ENCODE results near the gene CYP20A1.
"Not testable (repeated sequence)": the region's sequence is repeated elsewhere in the genome, so short reads cannot be mapped to it uniquely, and the experiment has no call there.

CYP20A1 gene, protein sequence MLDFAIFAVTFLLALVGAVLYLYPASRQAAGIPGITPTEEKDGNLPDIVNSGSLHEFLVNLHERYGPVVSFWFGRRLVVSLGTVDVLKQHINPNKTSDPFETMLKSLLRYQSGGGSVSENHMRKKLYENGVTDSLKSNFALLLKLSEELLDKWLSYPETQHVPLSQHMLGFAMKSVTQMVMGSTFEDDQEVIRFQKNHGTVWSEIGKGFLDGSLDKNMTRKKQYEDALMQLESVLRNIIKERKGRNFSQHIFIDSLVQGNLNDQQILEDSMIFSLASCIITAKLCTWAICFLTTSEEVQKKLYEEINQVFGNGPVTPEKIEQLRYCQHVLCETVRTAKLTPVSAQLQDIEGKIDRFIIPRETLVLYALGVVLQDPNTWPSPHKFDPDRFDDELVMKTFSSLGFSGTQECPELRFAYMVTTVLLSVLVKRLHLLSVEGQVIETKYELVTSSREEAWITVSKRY

DNA sequence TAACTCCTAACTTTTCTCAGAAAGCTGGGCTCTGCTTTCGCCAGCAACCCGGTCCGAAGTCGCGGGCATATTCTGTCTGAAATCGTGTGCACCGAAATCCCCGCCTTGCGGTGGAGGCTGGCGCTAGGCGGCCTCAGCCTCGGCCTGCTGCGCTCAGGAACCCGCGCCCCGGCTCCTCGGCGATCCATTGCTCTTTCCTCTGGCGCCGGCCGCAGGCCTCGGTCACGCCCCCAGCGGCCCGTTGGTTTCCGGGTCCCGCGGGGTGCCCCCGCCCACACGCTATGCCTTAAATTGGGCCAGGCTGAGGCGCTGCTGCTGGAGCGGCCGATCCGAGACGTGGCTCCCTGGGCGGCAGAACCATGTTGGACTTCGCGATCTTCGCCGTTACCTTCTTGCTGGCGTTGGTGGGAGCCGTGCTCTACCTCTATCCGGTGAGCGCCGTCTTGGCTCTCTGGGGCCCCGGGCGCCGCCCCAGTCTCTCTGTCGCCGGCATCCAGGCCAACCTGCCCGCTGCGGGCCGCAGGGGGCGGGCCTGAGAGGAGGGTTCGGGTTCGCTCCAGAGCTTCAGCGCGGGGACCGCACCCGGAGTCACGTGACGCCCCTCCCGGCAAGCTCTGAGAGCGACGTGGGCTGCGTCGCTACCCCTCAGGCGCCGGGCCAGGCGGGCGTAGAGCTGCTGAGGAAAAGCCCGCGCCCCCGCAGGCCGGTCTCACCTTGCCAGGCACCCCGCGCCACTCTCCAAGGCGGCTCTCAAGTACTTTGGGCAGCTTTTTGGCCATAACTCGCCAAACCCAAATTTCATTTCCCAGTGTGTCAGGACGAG is at the start of gene CYP20A1:
Gene CYP20A1 (plus strand): TSS at position 315 of the 823 bp plus-strand sequence. CDS start 45 bp downstream, at position 360.
- DNase-seq, result peak; percentile 98

DNA sequence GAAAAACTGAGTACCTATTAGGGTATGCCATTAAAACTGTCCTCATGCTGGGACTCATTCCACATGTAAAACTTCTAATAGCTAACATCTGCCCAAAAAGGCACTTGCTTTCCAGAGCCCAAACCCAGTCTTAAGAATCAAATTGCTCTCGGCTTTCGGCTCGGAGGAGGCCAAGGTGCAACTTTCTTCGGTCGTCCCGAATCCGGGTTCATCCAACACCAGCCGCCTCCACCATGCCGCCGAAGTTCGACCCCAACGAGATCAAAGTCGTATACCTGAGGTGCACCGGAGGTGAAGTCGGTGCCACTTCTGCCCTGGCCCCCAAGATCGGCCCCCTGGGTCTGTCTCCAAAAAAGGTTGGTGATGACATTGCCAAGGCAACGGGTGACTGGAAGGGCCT is 48.3 kb upstream of the CYP20A1 start:
- not testable (repeated sequence) for DNase-seq

DNA sequence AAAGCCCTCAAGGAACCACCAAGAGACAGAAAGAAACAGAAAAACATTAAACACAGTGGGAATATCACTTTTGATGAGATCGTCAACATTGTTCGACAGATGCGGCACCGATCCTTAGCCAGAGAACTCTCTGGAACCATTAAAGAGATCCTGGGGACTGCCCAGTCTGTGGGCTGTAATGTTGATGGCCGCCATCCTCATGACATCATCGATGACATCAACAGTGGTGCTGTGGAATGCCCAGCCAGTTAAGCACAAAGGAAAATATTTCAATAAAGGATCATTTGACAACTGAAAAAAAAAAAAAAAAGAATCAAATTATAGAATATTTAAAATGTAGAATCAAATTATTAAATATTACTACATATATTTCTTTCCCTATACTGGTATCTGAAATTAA is 47.8 kb upstream of the CYP20A1 start:
- not testable (repeated sequence) for DNase-seq

DNA sequence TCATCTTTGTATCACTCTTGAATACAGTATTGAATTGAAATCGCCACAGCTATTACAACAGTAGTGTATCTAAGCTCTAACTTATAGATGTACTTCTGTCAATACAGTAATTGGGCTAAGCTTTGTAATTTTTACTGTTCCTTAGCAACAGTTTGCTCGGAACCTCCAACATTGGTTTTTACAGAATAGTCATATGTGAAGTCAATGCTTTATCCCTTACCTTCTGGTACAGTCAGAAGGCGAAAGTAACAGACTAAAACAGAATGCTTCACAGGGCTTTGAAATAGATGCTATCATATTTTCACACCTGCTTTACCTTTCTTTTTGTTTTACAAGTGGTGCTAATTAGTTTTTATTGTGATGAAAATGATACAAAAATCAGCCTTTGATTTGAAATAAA is 46.9 kb upstream of the CYP20A1 start:
- no peak for DNase-seq

DNA sequence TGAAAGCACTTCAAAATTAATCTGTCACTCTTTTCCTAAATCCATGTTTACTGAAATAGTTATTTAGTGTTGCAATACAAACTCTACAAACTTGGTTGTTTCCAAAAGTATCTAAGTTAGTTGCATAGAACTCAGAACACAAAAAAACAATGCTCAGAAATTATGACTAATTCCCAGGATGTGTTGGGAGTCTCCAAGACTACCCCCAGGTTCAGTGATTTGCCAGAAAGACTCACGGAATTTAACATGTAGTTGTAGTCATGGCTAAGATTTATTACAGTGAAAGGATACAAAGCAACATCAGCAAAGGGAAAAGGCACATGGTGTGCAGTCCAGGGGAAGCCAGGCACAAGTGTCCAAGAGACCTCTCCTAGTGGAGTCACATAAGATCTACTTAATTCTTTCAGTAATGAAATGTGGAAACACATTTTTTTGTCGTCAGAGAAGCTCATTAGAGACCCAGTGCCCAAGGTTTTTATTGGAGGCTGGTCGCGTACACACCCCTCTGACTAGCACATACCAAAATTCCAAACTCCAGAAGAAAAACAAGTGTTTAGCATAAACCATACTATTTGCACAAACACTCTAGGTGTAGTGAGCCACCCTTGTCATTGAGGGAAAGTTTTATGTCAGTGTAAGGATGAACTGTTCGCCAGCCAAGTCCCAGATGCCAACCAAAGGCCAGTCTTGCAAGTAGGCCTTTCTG is 43.3 kb upstream of the CYP20A1 start:
- DNase-seq, result no peak

DNA sequence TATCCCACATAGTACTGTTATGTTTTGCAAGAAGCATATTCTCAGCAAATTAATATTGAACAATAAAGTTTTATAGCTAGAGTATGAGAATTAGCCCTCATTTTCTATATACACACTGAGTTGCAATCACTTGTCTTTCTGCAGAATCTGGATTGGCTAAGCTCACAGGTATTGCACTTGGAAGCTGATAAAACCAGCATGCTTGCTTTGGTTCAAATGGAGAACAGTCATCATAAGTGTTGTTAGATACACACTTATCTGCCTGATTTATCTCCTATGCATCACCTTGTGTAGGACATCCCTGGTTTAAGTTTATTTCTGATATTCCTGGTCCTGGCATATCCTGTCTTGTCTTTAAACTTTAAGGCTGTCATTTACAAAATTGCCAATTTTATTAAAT is 38.0 kb upstream of the CYP20A1 start:
- DNase-seq, result no peak

DNA sequence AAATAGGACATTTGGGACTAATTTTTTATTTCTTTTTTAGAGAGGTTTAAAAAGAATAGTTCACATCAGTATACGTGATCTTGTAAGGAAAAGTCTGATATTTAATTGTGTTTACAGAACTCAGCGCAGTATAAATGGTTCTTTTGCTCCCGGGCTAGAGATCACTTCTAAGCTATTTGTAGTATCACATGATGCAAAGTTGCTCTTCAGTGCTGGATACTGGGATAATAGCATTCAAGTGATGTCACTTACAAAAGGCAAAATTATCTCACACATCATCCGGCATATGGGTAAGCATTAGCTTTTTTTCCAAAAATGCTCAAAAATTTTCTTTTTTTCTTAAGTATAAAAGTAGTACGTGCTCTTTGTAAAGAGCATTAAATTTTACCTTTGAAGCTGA is 37.4 kb upstream of the CYP20A1 start:
- DNase-seq, result no peak

DNA sequence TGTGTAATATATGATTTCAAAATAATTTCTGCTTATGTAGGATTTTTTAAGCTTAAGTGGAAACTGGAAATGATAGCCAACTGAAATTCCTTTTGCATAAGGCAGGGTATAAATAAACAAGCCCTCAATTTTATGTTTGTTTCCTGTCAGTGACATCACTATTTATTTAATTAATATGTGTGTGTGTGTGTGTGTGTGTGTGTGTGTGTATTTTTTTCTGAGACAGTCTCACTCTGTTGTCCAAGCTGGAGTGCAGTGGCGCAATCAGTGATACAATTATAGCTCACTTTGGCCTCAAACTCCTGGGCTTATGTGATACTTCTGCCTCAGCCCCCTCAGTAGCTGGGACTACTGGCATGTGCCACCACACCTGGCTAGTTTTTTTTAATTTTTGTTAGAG is 29.3 kb upstream of the CYP20A1 start:
- no peak for DNase-seq

DNA sequence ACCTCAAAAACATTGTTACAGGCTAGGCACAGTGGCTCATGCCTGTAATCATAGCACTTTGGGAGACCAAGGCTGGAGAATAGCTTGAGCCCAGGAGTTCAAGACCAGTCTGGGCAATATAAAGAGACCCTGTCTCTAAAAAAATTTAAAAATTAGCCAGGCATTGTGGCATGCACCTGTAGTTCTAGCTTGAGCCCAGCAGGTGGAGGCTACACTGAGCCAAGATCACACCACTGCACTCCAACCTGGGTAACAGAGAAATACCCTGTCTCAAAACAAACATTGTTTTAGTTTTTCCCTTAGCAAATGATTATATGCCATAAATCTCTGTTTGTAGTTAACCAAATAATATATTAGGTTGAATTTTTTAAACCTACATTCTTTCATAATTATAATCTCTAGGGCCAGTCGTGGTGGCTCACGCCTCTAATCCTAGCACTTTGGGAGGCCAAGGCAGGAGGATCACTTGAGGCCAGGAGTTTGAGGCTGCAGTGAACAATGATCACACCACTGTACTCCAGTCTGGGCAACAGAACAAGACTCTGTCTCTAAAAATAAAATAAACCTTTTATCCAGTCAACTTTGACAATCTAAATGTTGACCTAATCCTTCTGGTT is 13.3 kb upstream of the CYP20A1 start:
- DNase-seq, result no peak

DNA sequence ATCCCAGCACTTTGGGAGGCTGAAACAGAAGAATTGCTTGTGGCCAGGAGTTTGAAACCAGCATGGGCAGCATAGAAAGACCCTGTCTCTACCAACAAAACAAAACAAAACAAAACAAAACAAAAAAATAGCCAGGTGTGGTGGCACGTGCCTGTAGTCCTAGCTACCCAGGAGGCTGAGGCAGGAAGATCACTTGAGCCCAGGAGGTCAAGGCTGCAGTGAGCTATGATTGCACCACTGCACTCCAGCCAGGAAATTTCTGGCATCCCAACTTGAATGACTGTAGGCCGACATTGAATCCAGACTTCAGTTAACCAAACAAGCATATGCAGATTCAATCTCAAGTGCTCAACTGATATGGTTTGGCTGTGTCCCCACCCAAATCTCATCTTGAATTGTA is 9.1 kb upstream of the CYP20A1 start:
- not testable (repeated sequence) for DNase-seq

DNA sequence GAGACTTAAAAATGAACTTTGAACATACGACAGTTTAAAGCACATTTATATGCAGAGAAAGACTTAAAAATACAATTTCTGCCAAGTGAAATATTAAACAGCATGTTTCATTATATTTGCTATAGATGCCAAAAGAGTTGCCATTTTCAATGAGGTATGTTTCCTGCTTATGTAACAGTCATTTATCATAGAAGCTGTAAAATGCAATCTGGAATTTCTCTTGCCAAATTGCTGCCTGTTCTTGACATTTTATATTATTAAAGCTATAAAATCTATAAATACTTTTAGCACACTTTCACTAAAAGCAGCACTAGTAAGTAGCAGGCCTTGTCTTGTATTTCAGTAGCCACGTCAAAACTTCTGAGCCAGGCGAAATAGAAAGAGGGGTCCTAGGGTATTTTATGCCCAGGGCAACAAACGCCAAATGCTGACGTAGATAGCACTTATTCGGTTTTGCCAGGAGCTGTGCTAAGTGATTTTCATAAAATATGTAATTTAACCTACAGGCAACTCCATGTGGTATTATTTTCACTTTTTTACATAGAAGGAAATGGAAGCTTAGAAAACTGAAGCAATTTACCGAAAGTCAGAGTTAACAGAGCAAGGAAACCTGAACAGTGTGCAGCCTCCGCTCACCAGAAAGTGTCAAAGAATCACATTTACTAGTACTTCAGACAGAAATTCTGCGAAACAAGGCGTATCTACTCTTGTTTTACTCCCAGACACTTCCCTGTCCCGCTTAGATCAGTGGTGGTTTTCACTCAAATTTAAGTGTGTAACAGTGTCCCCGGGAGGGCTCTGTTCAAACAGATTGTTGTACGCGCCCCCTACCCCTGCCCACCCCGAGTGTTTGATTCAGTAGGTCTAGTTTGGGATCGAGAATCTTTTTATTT is 1.2 kb upstream of the CYP20A1 start:
- DNase-seq, result no peak

DNA sequence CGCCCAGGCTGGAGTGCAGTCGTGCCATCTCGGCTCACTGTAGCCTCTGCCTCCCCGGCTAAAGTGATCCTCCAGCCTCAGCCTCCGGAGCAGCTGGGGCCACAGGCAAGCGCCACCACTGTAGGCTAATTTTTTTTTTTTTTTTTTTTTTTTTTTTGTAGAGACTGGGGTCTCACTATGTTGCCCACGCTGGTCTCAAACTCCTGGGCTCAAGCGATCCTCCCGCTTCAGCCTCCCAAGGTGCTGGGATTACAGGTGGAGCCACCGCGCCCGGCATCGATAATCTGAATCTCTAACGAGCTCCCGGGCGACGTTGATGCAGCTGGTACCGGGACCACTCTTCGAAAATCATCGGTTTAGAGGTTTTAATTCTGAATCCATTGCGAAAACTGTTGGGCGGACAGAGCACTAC is 520 bp upstream of the CYP20A1 start:
- no peak for DNase-seq

DNA sequence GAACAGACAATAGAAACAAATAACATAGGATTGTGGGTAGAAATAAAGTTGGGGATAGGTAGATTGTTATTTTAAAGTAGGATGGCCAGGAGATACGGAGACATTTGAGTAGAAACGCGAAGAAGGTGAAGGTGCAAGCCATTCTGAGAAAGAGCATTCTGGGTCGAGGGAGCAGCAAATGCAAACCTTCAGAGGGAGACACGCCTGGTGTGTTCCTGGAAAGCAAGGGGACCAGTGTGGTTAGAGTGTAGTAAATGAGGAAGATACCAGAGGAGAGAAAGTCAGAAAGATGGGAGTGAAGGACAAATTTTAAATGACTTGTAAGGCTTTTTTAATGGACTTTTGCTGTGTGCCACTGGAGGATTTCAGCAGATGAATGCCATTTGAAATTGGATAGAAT is 1.7 kb downstream of the CYP20A1 start:
- no peak for DNase-seq

DNA sequence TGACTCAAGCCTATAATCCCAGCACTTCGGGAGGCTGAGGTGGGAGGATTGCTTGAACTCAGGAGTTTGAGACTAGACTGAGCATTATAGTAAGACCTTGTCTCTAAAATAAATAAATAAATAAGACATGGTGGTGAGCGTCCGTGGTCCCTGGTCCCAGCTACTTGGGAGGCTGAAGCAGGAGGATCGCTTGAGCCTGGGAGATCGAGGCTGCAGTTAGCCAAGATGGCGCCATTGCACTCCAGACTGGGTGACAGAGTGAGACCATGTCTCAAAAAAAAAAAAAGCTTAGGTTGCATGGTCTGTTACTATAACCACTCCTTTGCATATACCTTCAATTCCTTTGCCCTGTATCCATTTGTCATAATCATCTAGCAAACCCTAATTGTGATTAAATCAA is 3.7 kb downstream of the CYP20A1 start:
- no peak for DNase-seq

DNA sequence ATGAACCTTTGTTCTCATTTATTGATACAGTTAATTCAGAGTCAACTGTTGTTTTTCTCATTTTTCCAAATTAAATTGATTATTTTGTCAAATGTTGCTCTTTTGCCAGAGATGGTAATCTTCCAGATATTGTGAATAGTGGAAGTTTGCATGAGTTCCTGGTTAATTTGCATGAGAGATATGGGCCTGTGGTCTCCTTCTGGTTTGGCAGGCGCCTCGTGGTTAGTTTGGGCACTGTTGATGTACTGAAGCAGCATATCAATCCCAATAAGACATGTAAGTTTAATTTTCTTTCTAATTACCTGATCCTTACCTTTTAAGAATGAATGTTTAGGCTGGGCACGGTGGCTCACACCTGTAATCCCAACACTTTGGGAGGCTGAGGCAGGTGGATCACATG is 7.8 kb downstream of the CYP20A1 start:
- DNase-seq, result no peak

DNA sequence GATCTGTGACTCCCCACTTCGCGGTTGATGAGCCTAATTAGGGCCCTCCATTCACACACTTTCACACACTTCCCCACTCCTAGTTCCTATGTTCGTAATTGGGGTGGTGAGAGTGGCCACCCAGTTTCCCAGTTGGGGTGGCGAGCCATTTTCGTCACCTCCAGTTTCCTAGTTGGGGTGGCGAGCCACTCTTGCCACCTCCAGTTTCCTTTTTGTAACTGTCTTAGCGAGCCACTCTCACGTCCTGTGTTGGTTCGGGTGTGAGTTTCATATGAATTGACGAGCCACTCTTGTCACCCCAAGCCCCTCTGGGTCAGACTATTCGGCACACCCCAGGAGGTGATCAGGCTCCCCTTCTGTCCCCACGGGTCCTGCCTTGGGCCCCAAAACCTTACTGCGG is 14.0 kb downstream of the CYP20A1 start:
- DNase-seq, result no peak

DNA sequence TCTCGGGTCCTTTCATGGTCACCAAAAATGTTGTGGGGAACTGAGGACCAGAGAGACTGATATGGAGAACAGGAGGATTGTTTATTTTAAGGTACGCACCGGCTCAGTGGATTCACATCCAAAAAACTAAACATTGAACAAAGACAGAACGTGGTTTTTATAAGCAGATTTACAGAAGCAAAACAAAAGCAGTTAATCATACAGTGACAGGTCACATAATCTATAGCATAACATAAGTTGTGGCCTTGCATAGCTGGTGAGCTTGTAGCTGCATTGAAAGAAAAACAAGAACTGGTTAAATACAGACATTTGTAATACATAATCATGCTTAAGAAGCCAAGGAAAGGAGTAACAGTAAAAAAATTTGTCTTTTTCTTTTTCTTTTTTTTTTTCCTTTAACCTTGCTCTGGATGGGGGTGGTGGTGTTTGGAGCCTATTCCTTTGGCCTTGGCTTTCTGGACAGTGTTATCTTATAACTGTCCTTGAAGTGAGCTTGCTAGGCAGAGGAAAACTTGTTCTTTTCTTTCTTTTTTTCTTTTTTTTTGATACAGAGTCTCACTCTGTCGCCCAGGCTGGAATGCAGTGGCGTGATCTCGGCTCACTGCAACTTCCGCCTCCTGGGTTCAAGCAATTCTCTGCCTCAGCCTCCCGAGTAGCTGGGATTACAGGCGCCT is 14.7 kb downstream of the CYP20A1 start:
- DNase-seq, result not testable (repeated sequence)

DNA sequence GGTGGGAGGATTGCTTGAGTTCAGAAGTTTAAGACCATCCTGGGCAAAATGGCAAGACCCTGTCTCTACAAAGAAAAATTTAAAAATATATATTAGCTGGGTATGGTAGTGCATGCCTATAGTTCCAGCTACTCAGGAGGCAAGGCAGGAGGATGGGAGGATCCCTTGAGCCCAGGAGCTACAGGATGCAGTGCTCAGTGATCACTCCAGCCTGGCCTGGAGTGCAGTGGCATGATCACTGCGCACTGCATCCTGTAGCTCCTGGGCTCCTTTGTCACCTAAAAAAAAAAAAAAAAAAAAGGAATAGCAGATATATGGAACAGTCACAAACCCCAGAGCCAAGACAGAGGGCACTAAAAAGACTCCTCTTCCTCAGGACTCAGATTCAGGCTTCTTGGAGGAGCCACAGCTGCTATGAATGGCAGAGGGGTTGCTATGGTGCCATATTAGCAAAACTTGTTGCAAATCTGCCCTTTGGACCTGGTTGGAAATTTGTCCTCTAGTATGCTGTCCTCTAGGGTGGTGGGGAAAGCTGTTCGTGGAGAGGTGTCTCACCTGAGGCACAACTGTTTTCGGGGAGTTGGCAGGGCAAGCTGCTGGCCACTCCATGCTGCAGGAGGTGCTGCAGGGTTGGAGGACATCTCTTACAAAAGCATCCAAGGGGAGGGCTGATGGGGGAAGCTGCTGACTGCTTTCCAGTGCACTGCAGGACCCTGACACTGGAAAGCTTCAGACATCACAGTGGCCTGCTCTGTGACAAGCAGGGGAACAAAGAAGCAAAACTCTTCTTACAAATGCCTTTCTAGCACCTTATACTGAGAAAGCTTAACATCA is 22.7 kb downstream of the CYP20A1 start:
- no peak for DNase-seq

DNA sequence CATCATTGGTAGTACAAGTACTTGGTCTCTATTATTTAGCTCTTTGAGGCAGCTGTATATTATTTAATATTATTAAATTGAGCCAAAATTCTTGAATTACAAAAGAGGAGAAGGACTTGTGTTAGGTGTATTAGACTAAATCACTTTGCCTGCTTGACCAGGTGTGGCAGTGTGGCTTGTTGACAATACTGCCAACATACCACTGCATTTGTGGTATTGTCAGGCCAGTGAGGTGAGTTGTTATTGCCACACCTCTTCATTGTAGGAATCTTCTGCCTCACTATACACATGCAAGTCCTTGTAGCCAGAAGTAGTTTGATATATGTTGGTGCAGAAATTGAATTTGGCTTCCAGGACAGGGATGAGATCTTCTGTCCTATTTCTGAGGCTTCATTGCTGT is 40.5 kb downstream of the CYP20A1 start:
- DNase-seq, result no peak

DNA sequence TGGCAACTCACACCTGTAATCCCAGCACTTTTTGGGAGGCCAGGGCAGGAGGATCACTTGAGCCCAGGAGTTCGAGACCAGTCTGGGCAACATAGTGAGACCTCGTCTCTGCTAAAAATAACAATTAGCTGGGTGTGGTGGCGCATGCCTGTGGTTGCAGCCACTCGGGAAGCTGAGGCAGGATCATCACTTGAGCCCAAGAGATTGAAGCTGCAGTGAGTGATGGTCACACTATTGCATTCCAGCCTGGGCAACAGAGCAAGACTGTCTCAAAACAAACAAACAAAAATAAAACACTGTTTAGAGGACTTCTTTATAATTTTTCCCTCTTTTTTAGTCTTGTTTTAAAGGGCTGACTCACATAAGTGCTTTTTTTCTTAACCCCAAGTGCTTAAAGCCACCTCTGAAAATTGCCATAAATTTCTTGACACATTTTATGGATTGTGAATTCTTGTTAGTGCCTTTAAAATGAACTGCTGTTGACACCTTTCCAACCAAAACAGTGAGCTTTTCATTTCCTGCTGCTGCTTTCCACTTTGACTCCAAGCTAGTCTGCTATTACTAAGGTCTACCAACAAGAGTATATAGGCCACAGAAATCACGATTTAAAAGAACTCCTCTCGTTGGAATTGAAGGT is 41.7 kb downstream of the CYP20A1 start:
- DNase-seq, result no peak

All from activated CD8-positive, alpha-beta memory T cell treated with anti-CD3 and anti-CD28 coated beads, Interleukin-2, amount 50 U/mL, for 48 hours (primary cell).